Loucy (cell line): Measurements from ENCODE around the gene MED26.

Experiments
- H2AFZ ChIP-seq: fragments of 200-600 bp; sonication (generic); 2 replicates; pipeline ENCODE4 v1.6.0; 2016; ENCODE audit warnings: antibody characterized with exemption, mild to moderate bottlenecking, low read length, moderate library complexity
- H3F3A ChIP-seq: fragments of 200-600 bp; 2 replicates; pipeline ENCODE4 v1.6.0; 2016; ENCODE audit warnings: antibody characterized with exemption, low read depth, mild to moderate bottlenecking
- H3K27me3 ChIP-seq: fragments of 200-600 bp; sonication (generic); 2 replicates; pipeline ENCODE4 v1.6.1; 2014; ENCODE audit warnings: low read length, mild to moderate bottlenecking; ENCODE audit not compliant: insufficient read depth, poor library complexity, severe bottlenecking
- H3K36me3 ChIP-seq: fragments of 200-600 bp; sonication (generic); 2 replicates; pipeline ENCODE4 v1.6.1; 2016; ENCODE audit warnings: low read length; ENCODE audit not compliant: insufficient read depth
- H3K4me1 ChIP-seq: fragments of 200-600 bp; sonication (generic); 2 replicates; pipeline ENCODE4 v1.5.1; 2014; ENCODE audit warnings: low read length, mild to moderate bottlenecking; ENCODE audit not compliant: insufficient read depth, poor library complexity, severe bottlenecking
- H3K4me2 ChIP-seq: fragments of 200-600 bp; sonication (generic); 2 replicates; pipeline ENCODE4 v1.6.0; 2014; ENCODE audit warnings: antibody characterized with exemption, low read length, low read depth, mild to moderate bottlenecking; ENCODE audit not compliant: poor library complexity, severe bottlenecking
- H3K4me3 ChIP-seq: fragments of 200-600 bp; sonication (generic); 2 replicates; pipeline ENCODE4 v1.5.1; 2014; ENCODE audit warnings: low read length, mild to moderate bottlenecking, mixed read lengths; ENCODE audit not compliant: poor library complexity, severe bottlenecking
- H3K79me2 ChIP-seq: fragments of 200-600 bp; sonication (generic); 2 replicates; pipeline ENCODE4 v1.6.1; 2014; ENCODE audit warnings: low read length; ENCODE audit not compliant: insufficient read depth
- H3K9ac ChIP-seq: fragments of 200-600 bp; sonication (generic); 2 replicates; pipeline ENCODE4 v1.6.0; 2014; ENCODE audit warnings: mild to moderate bottlenecking, low read depth, low read length, moderate library complexity; ENCODE audit not compliant: poor library complexity, severe bottlenecking
- H3K9me2 ChIP-seq: fragments of 200-600 bp; sonication (generic); replicated peaks from 2 replicates; pipeline ENCODE4 v1.6.1; 2016; ENCODE audit warnings: low read depth, low read length, mixed read lengths
- H3K9me3 ChIP-seq: fragments of 200-600 bp; sonication (generic); 2 replicates; pipeline ENCODE4 v1.6.1; 2014; ENCODE audit warnings: mild to moderate bottlenecking, antibody characterized with exemption, low read length, low read depth; ENCODE audit not compliant: insufficient read depth
- H4K20me1 ChIP-seq: fragments of 200-600 bp; sonication (generic); 2 replicates; pipeline ENCODE4 v1.6.0; 2014; ENCODE audit warnings: antibody characterized with exemption, low read length, mild to moderate bottlenecking; ENCODE audit not compliant: insufficient read depth, poor library complexity, severe bottlenecking
- CTCF ChIP-seq: fragments of 200-600 bp; sonication (generic); conservative IDR thresholded peaks from 2 replicates; pipeline ENCODE4 v1.5.1; 2014; ENCODE audit warnings: mild to moderate bottlenecking, antibody characterized with exemption, low read length
- EZH2phosphoT487 ChIP-seq: fragments of 200-600 bp; IDR thresholded peaks from 2 replicates; pipeline ENCODE4 v1.6.1; 2018; ENCODE audit warnings: antibody characterized with exemption, mild to moderate bottlenecking, moderate library complexity, borderline replicate concordance

Gene MED26

DNA sequence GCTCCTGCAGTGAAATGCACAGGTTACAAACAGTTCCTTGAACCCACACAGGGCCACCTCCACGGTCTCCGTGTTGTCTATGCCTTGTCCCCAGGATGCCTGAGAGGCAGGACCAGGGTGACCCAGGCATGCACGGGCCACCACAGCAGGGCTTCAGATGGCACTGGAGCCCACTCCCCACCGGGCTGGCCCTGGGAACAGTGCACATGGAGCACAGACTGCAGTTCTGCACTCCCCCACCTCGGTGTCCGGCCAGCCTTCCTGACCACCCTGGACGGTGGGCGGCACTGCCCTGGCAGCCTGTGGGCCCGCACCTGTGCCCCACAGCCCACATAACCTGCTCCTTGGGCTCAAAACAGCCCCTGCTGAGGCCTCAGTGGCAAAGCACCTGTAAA is 41.5 kb downstream of the MED26 start:
- Histone ChIP-seq H3F3A (no peaks in the 10 kb centered on the region), H3K4me1 (peaks cover 81% of the 10 kb centered on the region), H3K9ac (peak overlapping the region; percentile 47), H3K4me3 (no peak overlapping the region), H3K36me3 (no peaks in the 10 kb centered on the region), H3K9me2 (no peaks in the 10 kb centered on the region), H3K4me2 (peak overlapping the region; percentile 73), H3K79me2 (peaks cover 97% of the 10 kb centered on the region), H3K9me3 (no peaks in the 10 kb centered on the region), H3K27me3 (no peaks in the 10 kb centered on the region), H2AFZ (no peak overlapping the region), H4K20me1 (peaks cover 36% of the 10 kb centered on the region)
- TF ChIP-seq CTCF (no peak), EZH2phosphoT487 (no peak)

DNA sequence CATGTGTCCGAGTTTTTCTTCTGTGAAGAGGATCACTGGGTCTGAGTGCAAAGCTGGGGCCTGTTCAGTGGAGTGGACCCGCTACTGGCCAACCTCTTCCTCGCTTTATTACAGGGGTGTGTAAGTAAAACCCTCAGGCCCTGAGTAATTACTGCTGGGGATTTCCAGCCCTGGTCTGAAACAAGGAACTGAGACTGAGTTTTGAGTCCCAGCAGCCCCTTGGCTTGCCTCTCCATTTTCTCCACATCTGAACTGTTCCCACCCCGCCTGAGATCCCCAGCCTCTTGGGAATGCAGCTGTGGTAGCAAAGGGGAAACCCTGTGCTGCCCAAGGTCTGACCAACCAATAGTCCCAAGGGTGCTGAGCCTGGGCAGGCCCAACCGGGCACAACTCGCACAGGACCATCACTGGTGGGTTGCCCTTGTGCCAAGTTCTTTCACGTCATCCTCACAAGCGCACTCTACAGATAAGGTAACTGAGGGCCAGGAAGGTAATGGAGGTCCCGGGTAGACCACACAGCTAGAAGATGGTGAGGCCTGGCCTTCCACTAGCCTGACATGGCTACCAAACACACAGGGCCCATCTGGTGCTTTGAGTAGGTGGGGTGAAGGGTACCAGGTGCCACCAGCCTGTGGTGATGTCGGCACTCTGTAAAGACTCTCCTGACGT is 42.1 kb downstream of the MED26 start:
- Histone ChIP-seq H3K4me2 (peak overlapping the region; percentile 73), H3K27me3 (no peaks in the 10 kb centered on the region), H3K9ac (peak overlapping the region; percentile 47), H2AFZ (no peak overlapping the region), H3K36me3 (no peaks in the 10 kb centered on the region), H3K4me1 (peaks cover 78% of the 10 kb centered on the region), H3K9me3 (no peaks in the 10 kb centered on the region), H3K4me3 (no peak overlapping the region), H4K20me1 (peaks cover 41% of the 10 kb centered on the region), H3K9me2 (no peaks in the 10 kb centered on the region), H3K79me2 (peaks cover 97% of the 10 kb centered on the region), H3F3A (no peaks in the 10 kb centered on the region)
- no peak for TF ChIP-seq EZH2phosphoT487

GRCh38 chr19:16585094-16585801 is 42.8 kb downstream of the MED26 start:
- no peaks in the 10 kb centered on the region for H3K9me3 ChIP-seq
- peaks cover 75% of the 10 kb centered on the region for H3K4me1 ChIP-seq
- peak overlapping the region; percentile 73 for H3K4me2 ChIP-seq
- no peaks in the 10 kb centered on the region for H3K36me3 ChIP-seq
- peaks cover 39% of the 10 kb centered on the region for H4K20me1 ChIP-seq
- H3K79me2 ChIP-seq, result peaks cover 99% of the 10 kb centered on the region
- H3K9ac ChIP-seq, result peak overlapping the region; percentile 47
- H3K27me3 ChIP-seq, result no peaks in the 10 kb centered on the region
- H3F3A ChIP-seq, result no peaks in the 10 kb centered on the region
- no peak for TF ChIP-seq EZH2phosphoT487
- no peak for TF ChIP-seq CTCF
- H3K9me2 ChIP-seq, result no peaks in the 10 kb centered on the region
- H2AFZ ChIP-seq, result no peak overlapping the region
- peak overlapping the region; percentile 66 for H3K4me3 ChIP-seq
